Breast epithelium (tissue), 3 donors: Measurements from ENCODE around the gene BHMT.

Experiments
- CTCF ChIP-seq, 3 donors: fragments of 450-650 bp; IDR thresholded peaks; one replicate each; pipeline ENCODE4 v1.5.1; 2016 to 2017; ENCODE audit warnings: antibody characterized with exemption in 3 of 3, mild to moderate bottlenecking in 3 of 3, moderate library complexity in 3 of 3
- POLR2A ChIP-seq: fragments of 450-650 bp; IDR thresholded peaks from one replicate; pipeline ENCODE4 v1.6.1; 2016; ENCODE audit warnings: antibody characterized with exemption, mild to moderate bottlenecking, moderate library complexity
- POLR2AphosphoS5 ChIP-seq, 3 donors: sonication (generic); formaldehyde crosslinking; IDR thresholded peaks; one replicate each; pipeline ENCODE4 v1.6.1; 2017; ENCODE audit warnings: antibody characterized with exemption in 3 of 3

- no peak for TF ChIP-seq CTCF (IDR thresholded peaks at IDR 0.05)
- TF ChIP-seq POLR2AphosphoS5 (IDR thresholded peaks at IDR 0.05) = no peak
- no peak for TF ChIP-seq POLR2A
Observed at GRCh38 chr5:79074641-79075040, 37.0 kb upstream of the BHMT start.
